SH-SY5Y (cell line): ENCODE data around the gene DNAH10.

Source experiments
- GATA2 ChIP-seq: IDR thresholded peaks from 2 replicates; pipeline ENCODE4 v1.6.1; 2011; ENCODE audit warnings: mild to moderate bottlenecking, low read depth, low read length
- GATA3 ChIP-seq: IDR thresholded peaks from 2 replicates; pipeline ENCODE4 v1.6.1; 2011; ENCODE audit warnings: low read depth, mild to moderate bottlenecking, low read length, moderate library complexity

GRCh38 chr12:123939716-123940626 lies 177.9 kb downstream of the DNAH10 start:
- no peak for TF ChIP-seq GATA2
- no peak for TF ChIP-seq GATA3
